Tibial artery (tissue), 4 donors: Measurements from ENCODE around the gene CRTC1.

ENCODE experiments used
- DNase-seq, 2 donors: peaks; one replicate each; pipeline ENCODE4 v3.0.0-alpha.2; 2019
- H3K27ac ChIP-seq, 2 donors: fragments of 200-600 bp; sonication (generic) in 1 of 2; 1 replicate in 1 of 2; 2 replicates in 1 of 2; pipeline ENCODE4 v1.5.1; 2018 to 2019; ENCODE audit warnings: mild to moderate bottlenecking in 1 of 2
- H3K27me3 ChIP-seq, 2 donors: fragments of 200-600 bp; sonication (generic) in 1 of 2; one replicate each; pipeline versions ENCODE4 v1.5.1 to v1.6.0; 2016 to 2019
- H3K36me3 ChIP-seq, 3 donors: fragments of 200-600 bp; sonication (generic) in 2 of 3; one replicate each; pipeline ENCODE4 v1.5.1; 2016 to 2019; ENCODE audit warnings: mild to moderate bottlenecking in 2 of 3
- H3K4me1 ChIP-seq, 4 donors: fragments of 200-600 bp; sonication (generic) in 2 of 4; 1 replicate in 3 of 4; 2 replicates in 1 of 4; pipeline ENCODE4 v1.5.1; 2016 to 2019
- H3K4me3 ChIP-seq, 2 donors: fragments of 200-600 bp; sonication (generic) in 1 of 2; 1 replicate in 1 of 2; 2 replicates in 1 of 2; pipeline ENCODE4 v1.5.1; 2018 to 2019; ENCODE audit warnings: mild to moderate bottlenecking in 2 of 2
- H3K9me3 ChIP-seq, 3 donors: fragments of 200-600 bp; sonication (generic) in 1 of 3; one replicate each; pipeline ENCODE4 v1.5.1; 2016 to 2019
- CTCF ChIP-seq, 2 experiments: fragments of 200-600 bp in 1 of 2; fragments of 450-650 bp in 1 of 2; IDR thresholded peaks; one replicate each; pipeline ENCODE4 v1.5.1; 2017 to 2019; ENCODE audit warnings: antibody characterized with exemption in 2 of 2, mild to moderate bottlenecking in 1 of 2, moderate library complexity in 1 of 2
- intact Hi-C: fragments of 100-400 bp; cut with DNase I; formaldehyde crosslinking; loops from one replicate; pipeline ENCODE4 v1.15.0; 2023; ENCODE audit warnings: low total_unique reads

The CRTC1 gene

GRCh38 chr19:18696023-18696422, 12.5 kb downstream of the CRTC1 start:
- Histone ChIP-seq H3K36me3 (no peaks in the 10 kb centered on the region), H3K27me3 (no peaks in the 10 kb centered on the region), H3K27ac (no peak overlapping the region), H3K4me3 (no peak overlapping the region), H3K4me1 (peaks cover 0 to 17% (median 8%) of the 10 kb centered on the region in 4 donors), H3K9me3 (no peaks in the 10 kb centered on the region)
- TF ChIP-seq CTCF (IDR thresholded peaks at IDR 0.05): no peak
- intact Hi-C loops: no loop called here
- no peak for DNase-seq

GRCh38 chr19:18697680-18698079, 14.2 kb downstream of the CRTC1 start:
- no peak overlapping the region for H3K4me3 ChIP-seq
- no peaks in the 10 kb centered on the region for H3K36me3 ChIP-seq
- no peak for TF ChIP-seq CTCF (IDR thresholded peaks at IDR 0.05)
- H3K9me3 ChIP-seq: no peaks in the 10 kb centered on the region
- no peak for DNase-seq
- intact Hi-C loops: no loop called here
- peaks cover 0 to 22% (median 10%) of the 10 kb centered on the region in 4 donors for H3K4me1 ChIP-seq
- no peak overlapping the region for H3K27ac ChIP-seq
- no peaks in the 10 kb centered on the region for H3K27me3 ChIP-seq

GRCh38 chr19:18698321-18699167, 15.1 kb downstream of the CRTC1 start:
- Histone ChIP-seq H3K27ac (no peak overlapping the region), H3K9me3 (no peaks in the 10 kb centered on the region), H3K4me1 (peaks cover 0 to 22% (median 10%) of the 10 kb centered on the region in 4 donors), H3K36me3 (no peaks in the 10 kb centered on the region), H3K4me3 (no peak overlapping the region), H3K27me3 (no peaks in the 10 kb centered on the region)
- DNase-seq: no peak
- intact Hi-C loops: no loop called here
- TF ChIP-seq CTCF (IDR thresholded peaks at IDR 0.05): no peak

- Histone ChIP-seq H3K4me1 (peaks cover 0 to 22% (median 10%) of the 10 kb centered on the region in 4 donors), H3K27me3 (no peaks in the 10 kb centered on the region), H3K36me3 (no peaks in the 10 kb centered on the region), H3K9me3 (no peaks in the 10 kb centered on the region), H3K27ac (peak overlapping the region; percentile 57 to 71), H3K4me3 (no peak overlapping the region)
- no peak for TF ChIP-seq CTCF (IDR thresholded peaks at IDR 0.05)
- intact Hi-C loops: no loop called here
- DNase-seq: no peak
Observed at GRCh38 chr19:18699403-18700054, 16.0 kb downstream of the CRTC1 start.

GRCh38 chr19:18700501-18701249, 17.2 kb downstream of the CRTC1 start:
- DNase-seq: peak; percentile 79 to 92
- peaks cover 0 to 22% (median 10%) of the 10 kb centered on the region in 4 donors for H3K4me1 ChIP-seq

More at GRCh38 chr19:18700501-18701249, 17.2 kb downstream of the CRTC1 start:
- Histone ChIP-seq H3K36me3 (no peaks in the 10 kb centered on the region), H3K9me3 (no peaks in the 10 kb centered on the region), H3K27me3 (no peaks in the 10 kb centered on the region), H3K27ac (peak overlapping the region; percentile 57 to 71), H3K4me3 (peak overlapping the region; percentile 43 to 58)
- intact Hi-C loops: no loop called here
- no peak for TF ChIP-seq CTCF (IDR thresholded peaks at IDR 0.05)
